GM12878 (cell line): ENCODE results near the gene RTP5. TPM values are rescaled to one million over a fixed set of nuclear protein-coding genes. Genes with fewer than 3 reads are reported as not detected.
A peak's percentile ranks its signal among the peaks of the same experiment; 100 is the strongest.

Source experiments
- ATAC-seq: fragments of 200-7000 bp; cut with Tn5 transposase; 3 replicates; pipeline ENCODE4 v1.9.1; 2020; ENCODE audit warnings: mild to moderate bottlenecking, moderate library complexity
- BruUV-seq: library from RNA; stranded (reverse); fragments of 400-500 nt; replicated peaks from 2 replicates; lab custom pipeline; 2021; lab: Mats Ljungman, UMichigan
- CTCF ChIA-PET: fragments of 300-600 bp; sonication (Branson Sonifier 250); formaldehyde crosslinking; extraction: SDS; loops from one replicate; lab custom pipeline; 2021; ENCODE audit warnings: inconsistent platforms; lab: Yijun Ruan, JAX
- POLR2A ChIA-PET: fragments of 350-600 bp; formaldehyde crosslinking; extraction: SDS; loops from one replicate; lab custom pipeline; 2021; ENCODE audit warnings: inconsistent platforms; lab: Charles Lee
- RAD21 ChIA-PET: fragments of 300-600 bp; sonication (Branson Sonifier 250); formaldehyde crosslinking; loops from one replicate; lab custom pipeline; 2023; ENCODE audit warnings: antibody characterized with exemption; ENCODE audit not compliant: unreplicated experiment; lab: Charles Lee
- SMC1A ChIA-PET: fragments of 300-600 bp; sonication (Branson Sonifier 250); formaldehyde crosslinking; loops from one replicate; lab custom pipeline; 2023; ENCODE audit not compliant: unreplicated experiment, uncharacterized antibody; lab: Charles Lee
- DNase-seq: peaks from one replicate; pipeline ENCODE4 v3.0.0-alpha.2; 2011; ENCODE audit warnings: low read depth, low spot score
- FAIRE-seq: peaks from 3 replicates; lab custom pipeline; 2011; peaks lifted over from hg19 to GRCh38; lab: Jason Lieb, UNC
- H2AFZ ChIP-seq: 2 replicates; pipeline ENCODE4 v1.6.0; 2011; ENCODE audit warnings: low read depth, low read length, control low read depth; ENCODE audit not compliant: control insufficient read depth
- H3K27ac ChIP-seq: 2 replicates; pipeline ENCODE4 v1.5.1; 2011; ENCODE audit warnings: control low read depth; ENCODE audit not compliant: control insufficient read depth, insufficient read depth
- H3K27me3 ChIP-seq, 2 experiments: replicated peaks in 1 of 2; 2 replicates each; pipeline versions ENCODE4 v1.6.0 to v1.6.1; 2011; ENCODE audit warnings: low read length in 1 of 2; ENCODE audit not compliant: control insufficient read depth in 2 of 2, insufficient read depth in 2 of 2
- H3K36me3 ChIP-seq, 2 experiments: 2 replicates each; pipeline ENCODE4 v1.5.1; 2011; ENCODE audit warnings: low read length in 1 of 2; ENCODE audit not compliant: control insufficient read depth in 2 of 2, insufficient read depth in 2 of 2
- H3K4me1 ChIP-seq: 2 replicates; pipeline ENCODE4 v1.6.1; 2011; ENCODE audit warnings: mild to moderate bottlenecking, low read length, moderate library complexity, mixed read lengths; ENCODE audit not compliant: control insufficient read depth, insufficient read depth
- H3K4me2 ChIP-seq: 2 replicates; pipeline ENCODE4 v1.6.0; 2011; ENCODE audit warnings: control low read depth; ENCODE audit not compliant: control insufficient read depth, insufficient read depth
- H3K4me3 ChIP-seq: fragments of 200-600 bp; sonication (generic); 2 replicates; pipeline ENCODE4 v1.5.1; 2016
- H3K79me2 ChIP-seq: 2 replicates; pipeline ENCODE4 v1.6.0; 2011; ENCODE audit warnings: low read length; ENCODE audit not compliant: control insufficient read depth, insufficient read depth
- H3K9ac ChIP-seq: 2 replicates; pipeline ENCODE4 v1.8.0; 2011; ENCODE audit warnings: low read length, control low read depth, mixed read lengths; ENCODE audit not compliant: control insufficient read depth, insufficient read depth
- H3K9me3 ChIP-seq: replicated peaks from 3 replicates; pipeline ENCODE4 v1.5.1; 2011; ENCODE audit warnings: mild to moderate bottlenecking, low read length; ENCODE audit not compliant: control insufficient read depth, insufficient read depth
- H4K20me1 ChIP-seq: 2 replicates; pipeline ENCODE4 v1.6.0; 2011; ENCODE audit not compliant: control insufficient read depth, insufficient read depth
- ASH2L ChIP-seq: fragments of 300-600, 200-600 bp; sonication (generic); IDR thresholded peaks from 2 replicates; pipeline ENCODE4 v1.6.1; 2017; ENCODE audit warnings: low read depth, mild to moderate bottlenecking, borderline replicate concordance
- BCLAF1 ChIP-seq: fragments of 450-650 bp; IDR thresholded peaks from 2 replicates; pipeline ENCODE4 v1.6.1; 2017; ENCODE audit warnings: antibody characterized with exemption, mild to moderate bottlenecking, moderate library complexity
- CHD1 ChIP-seq: IDR thresholded peaks from 2 replicates; pipeline ENCODE4 v1.6.1; 2012; ENCODE audit warnings: low read depth, low read length, improper control_type of control experiment
- DPF2 ChIP-seq: fragments of 450-650 bp; IDR thresholded peaks from 2 replicates; pipeline ENCODE4 v1.6.1; 2017; ENCODE audit warnings: mild to moderate bottlenecking
- EP300 ChIP-seq, 2 experiments: fragments of 150-350 bp in 1 of 2; IDR thresholded peaks; 2 replicates each; pipeline ENCODE4 v1.6.1; 2011 to 2012; ENCODE audit warnings: low read depth in 2 of 2, low read length in 2 of 2, borderline replicate concordance in 1 of 2, improper control_type of control experiment in 1 of 2, inconsistent platforms in 1 of 2; ENCODE audit not compliant: control insufficient read depth in 1 of 2
- PBX3 ChIP-seq: IDR thresholded peaks from 2 replicates; pipeline ENCODE4 v1.6.1; 2011; ENCODE audit warnings: mild to moderate bottlenecking, low read depth, low read length, moderate library complexity; ENCODE audit not compliant: insufficient replicate concordance
- POLR2AphosphoS2 ChIP-seq: IDR thresholded peaks from 2 replicates; pipeline ENCODE4 v1.6.1; 2011; ENCODE audit warnings: low read depth, mild to moderate bottlenecking, low read length, improper control_type of control experiment, moderate library complexity
- SIN3A ChIP-seq: IDR thresholded peaks from 2 replicates; pipeline ENCODE4 v1.6.1; 2012; ENCODE audit warnings: low read depth, low read length, improper control_type of control experiment
- STAT1 ChIP-seq: fragments of 450-650 bp; conservative IDR thresholded peaks from 2 replicates; pipeline ENCODE4 v1.6.1; 2014; ENCODE audit warnings: antibody characterized with exemption, mild to moderate bottlenecking
- TAF1 ChIP-seq: IDR thresholded peaks from 2 replicates; pipeline ENCODE4 v1.6.1; 2011; ENCODE audit warnings: mild to moderate bottlenecking, low read depth, low read length, borderline replicate concordance
- USF1 ChIP-seq: IDR thresholded peaks from 2 replicates; pipeline ENCODE4 v1.6.1; 2011; ENCODE audit warnings: borderline replicate concordance, low read depth, mild to moderate bottlenecking, moderate library complexity, mixed read lengths, low read length; ENCODE audit not compliant: insufficient read depth; ENCODE audit errors: extremely low read length
- ZBTB11 ChIP-seq: fragments of 450-650 bp; formaldehyde crosslinking; IDR thresholded peaks from 2 replicates; pipeline ENCODE4 v1.5.0; 2022; ENCODE audit warnings: mild to moderate bottlenecking, missing genetic modification characterization
- ZNF384 ChIP-seq: IDR thresholded peaks from 2 replicates; pipeline ENCODE4 v1.6.1; 2012; ENCODE audit warnings: low read depth, mild to moderate bottlenecking, low read length, improper control_type of control experiment, borderline replicate concordance
- WGBS: methylation state at CpG from one replicate; pipeline ENCODE4 v1.1.6; 2016; ENCODE audit warnings: low lambda C conversion rate; ENCODE audit not compliant: insufficient replicate concordance, insufficient coverage; ENCODE audit errors: missing lambda C conversion rate; 5-methylcytosine and 5-hydroxymethylcytosine counted together
- in situ Hi-C: fragments of 300-500 bp; cut with MboI; formaldehyde crosslinking; loops from 9 replicates; pipeline ENCODE4 v1.14.3; 2018; ENCODE audit warnings: mixed read lengths
- intact Hi-C: fragments of 100-400 bp; cut with micrococcal nuclease; formaldehyde crosslinking; loops from one replicate; pipeline ENCODE4 v1.14.2; 2022; ENCODE audit not compliant: unreplicated experiment
- polyA plus RNA-seq, 11 experiments: library from polyadenylated mRNA; depleted of rRNA in 4 of 11; unstranded in 6 of 11; stranded (reverse) in 5 of 11; fragments of >200 nt; fragmentation: Nextera tagmentation in 4 of 11; fragmentation: Illumina TruSeq in 1 of 11; extraction: Ambion mirVana in 4 of 11; extraction: Trizol in 1 of 11; gene quantifications; 1 replicate in 1 of 11; 2 replicates in 10 of 11; pipeline versions ENCODE4 v1.2.1 to v1.2.3, GENCODE V29; 2011 to 2016; ENCODE audit warnings: inconsistent platforms in 2 of 11, missing spikeins in 2 of 11, low read depth in 1 of 11
- total RNA-seq, 4 experiments: library from RNA; depleted of rRNA in 3 of 4; stranded (reverse); fragments of >200 nt in 3 of 4; fragmentation: Illumina TruSeq in 1 of 4; extraction: Trizol in 1 of 4; gene quantifications; 2 replicates each; pipeline versions ENCODE4 v1.2.1 to v1.2.3, GENCODE V29; 2013 to 2021

Gene RTP5
- total and polyA plus RNA-seq, 10 of the 15 experiments (the other 5 are each of a cell fraction or from before 2014, with no cell fraction given): 0.05 TPM; not detected in 9

- RAD21 ChIA-PET: interaction anchor here (0.7 to 1.2 kb wide), 5 partner anchors 16 to 142 kb away, joined by 3 to 16 read pairs (median 5); partner anchors contain the start of gene ING5
- peak overlapping the region; percentile 28; the same call in 1 of the 2 replicates for H3K4me3 ChIP-seq
- TF ChIP-seq POLR2AphosphoS2 (no peak), DPF2 (peak; percentile 96), ZBTB11 (CRISPR knock-in tag) (no peak; the same call in 1 of the 2 replicates), ZNF384 (peak; percentile 65; the same call in 1 of the 2 replicates), PBX3 (peak; percentile 70), CHD1 (no peak), STAT1 (no peak), BCLAF1 (no peak), USF1 (no peak), SIN3A (no peak), TAF1 (no peak), ASH2L (no peak), EP300 (IDR thresholded peaks at IDR 0.05; ENCODE audit: borderline replicate concordance in 1 of 2, control insufficient read depth in 1 of 2, low read depth in 2 of 2, low read length in 2 of 2) (peak; percentile 41 to 42; a peak in 1 of 4 replicates)
Measured at GRCh38 chr2:241844066-241844728, 25.3 kb upstream of the RTP5 start.

More at GRCh38 chr2:241844066-241844728, 25.3 kb upstream of the RTP5 start:
- Histone ChIP-seq H3K4me2 (peak overlapping the region; percentile 72), H3K4me1 (peaks cover 23% of the 10 kb centered on the region), H3K36me3 (no peaks in the 10 kb centered on the region), H3K27ac (peak overlapping the region; percentile 18; the same call in 1 of the 2 replicates), H3K27me3 (no peaks in the 10 kb centered on the region; a peak in 1 of 4 replicates), H3K9ac (peak overlapping the region; percentile 39; the same call in 1 of the 2 replicates), H3K9me3 (no peaks in the 10 kb centered on the region), H3K79me2 (no peaks in the 10 kb centered on the region), H4K20me1 (no peaks in the 10 kb centered on the region), H2AFZ (peak overlapping the region; percentile 51)
- no peak for DNase-seq
- peak; percentile 83 for ATAC-seq
- SMC1A ChIA-PET: interaction anchor here (0.7 to 1.4 kb wide), 6 partner anchors 14 to 81 kb away, joined by 3 to 6 read pairs (median 4); no protein-coding TSS in a partner anchor
- in situ Hi-C loops (no loop called here), intact Hi-C loops (loop anchor here (5.0 to 10.0 kb wide), 2 partner anchors 42 to 109 kb away; partner anchors contain the start of gene D2HGDH)
- no TSS peak for BruUV-seq
- peak; percentile 94 for FAIRE-seq
- 2% methylated on average over 40 of the region's 65 CpGs for WGBS
- CTCF ChIA-PET: no interaction called here
- POLR2A ChIA-PET: interaction anchor here (0.6 to 1.8 kb wide), 6 partner anchors 15 to 226 kb away, joined by 3 to 26 read pairs (median 3); partner anchors contain the start of gene PDCD1
